Testis (tissue), 3 donors: Measurements from ENCODE around the gene B3GALT2. TPM values are rescaled to one million over a fixed set of nuclear protein-coding genes. Genes with fewer than 3 reads are reported as not detected.

Experiments used
- DNase-seq: peaks from one replicate; pipeline ENCODE4 v3.0.0-alpha.2; 2019
- H3K27ac ChIP-seq, 2 donors: fragments of 200-600 bp; sonication (generic); one replicate each; pipeline ENCODE4 v1.5.1; 2019
- H3K27me3 ChIP-seq: fragments of 200-600 bp; sonication (generic); one replicate; pipeline ENCODE4 v1.5.1; 2019
- H3K36me3 ChIP-seq: fragments of 200-600 bp; sonication (generic); one replicate; pipeline ENCODE4 v1.5.1; 2017; ENCODE audit warnings: low read depth; ENCODE audit errors: missing control alignments
- H3K4me1 ChIP-seq: fragments of 200-600 bp; sonication (generic); one replicate; pipeline ENCODE4 v1.5.1; 2019
- H3K4me3 ChIP-seq, 2 donors: fragments of 200-600 bp; sonication (generic); one replicate each; pipeline ENCODE4 v1.5.1; 2017 to 2019
- H3K9me3 ChIP-seq: fragments of 200-600 bp; sonication (generic); one replicate; pipeline ENCODE4 v1.5.1; 2017
- CTCF ChIP-seq, 3 experiments: fragments of 450-650 bp in 2 of 3; fragments of 200-600 bp in 1 of 3; sonication (generic) in 1 of 3; IDR thresholded peaks; one replicate each; pipeline ENCODE4 v1.5.1; 2016 to 2019; ENCODE audit warnings: antibody characterized with exemption in 3 of 3, mild to moderate bottlenecking in 2 of 3, moderate library complexity in 1 of 3
- POLR2A ChIP-seq: fragments of 450-650 bp; IDR thresholded peaks from one replicate; pipeline ENCODE4 v1.6.1; 2017; ENCODE audit warnings: antibody characterized with exemption, mild to moderate bottlenecking, moderate library complexity
- WGBS, 2 donors: methylation state at CpG; one replicate each; pipeline ENCODE4 v1.1.5; 2018; 5-methylcytosine and 5-hydroxymethylcytosine counted together
- intact Hi-C: fragments of 100-400 bp; cut with DNase I; formaldehyde crosslinking; loops from one replicate; pipeline ENCODE4 v1.15.1; 2023; ENCODE audit warnings: low total_unique reads
- polyA plus RNA-seq: library from polyadenylated mRNA; stranded (reverse); fragments of 350-450 nt; fragmentation: Illumina TruSeq; extraction: RNeasy Lipid Tissue Mini Kit (QIAGEN cat#74804); gene quantifications from one replicate; pipeline ENCODE4 v1.2.3, GENCODE V29; 2014; ENCODE audit warnings: low read depth, low replicate concordance; ENCODE audit not compliant: insufficient read depth
- total RNA-seq, 2 donors: library from RNA; depleted of rRNA; stranded (reverse); fragments of >200 nt; gene quantifications; one replicate each; pipeline ENCODE4 v1.2.3, GENCODE V29; 2016

Gene B3GALT2
- total and polyA plus RNA-seq, 3 donors from 2014 or later = 0.80 to 2.5 (median 1.1) TPM

GRCh38 chr1:193222056-193222615 lies 35.7 kb upstream of the B3GALT2 start:
- H3K9me3 ChIP-seq = no peaks in the 10 kb centered on the region
- no peaks in the 10 kb centered on the region for H3K27me3 ChIP-seq
- no peaks in the 10 kb centered on the region for H3K36me3 ChIP-seq
- no peaks in the 10 kb centered on the region for H3K4me1 ChIP-seq
- 81 to 89% methylated on average over 8 of the region's 8 CpGs for WGBS, 2 donors
- TF ChIP-seq CTCF (IDR thresholded peaks at IDR 0.05) = no peak
- intact Hi-C loops = no loop called here
- no peak overlapping the region for H3K4me3 ChIP-seq
- no peak overlapping the region for H3K27ac ChIP-seq
- no peak for DNase-seq

- TF ChIP-seq POLR2A = no peak
- no peak for TF ChIP-seq CTCF (IDR thresholded peaks at IDR 0.05)
- intact Hi-C loops = no loop called here
- no peaks in the 10 kb centered on the region for H3K36me3 ChIP-seq
- no peak overlapping the region for H3K4me3 ChIP-seq
- no peaks in the 10 kb centered on the region for H3K4me1 ChIP-seq
- no peaks in the 10 kb centered on the region for H3K27me3 ChIP-seq
- DNase-seq = no peak
- no peak overlapping the region for H3K27ac ChIP-seq
- H3K9me3 ChIP-seq = no peaks in the 10 kb centered on the region
Measured at GRCh38 chr1:193221651-193222050, 35.2 kb upstream of the B3GALT2 start.

- no peak for TF ChIP-seq CTCF (IDR thresholded peaks at IDR 0.05)
- TF ChIP-seq POLR2A = no peak
- no peaks in the 10 kb centered on the region for H3K27me3 ChIP-seq
- no peak overlapping the region for H3K27ac ChIP-seq
Measured at GRCh38 chr1:193219391-193219790, 33.0 kb upstream of the B3GALT2 start.

GRCh38 chr1:193216920-193217319 lies 30.5 kb upstream of the B3GALT2 start:
- H3K4me1 ChIP-seq = no peaks in the 10 kb centered on the region
- DNase-seq = no peak
- intact Hi-C loops = no loop called here
- H3K27me3 ChIP-seq = no peaks in the 10 kb centered on the region
- 89 to 94% methylated on average over 6 to 8 of the region's 8 CpGs for WGBS, 2 donors
- H3K4me3 ChIP-seq = no peak overlapping the region
- H3K27ac ChIP-seq = no peak overlapping the region
- H3K9me3 ChIP-seq = no peaks in the 10 kb centered on the region
- no peaks in the 10 kb centered on the region for H3K36me3 ChIP-seq
- TF ChIP-seq POLR2A (no peak), CTCF (IDR thresholded peaks at IDR 0.05) (no peak)

More at GRCh38 chr1:193219391-193219790, 33.0 kb upstream of the B3GALT2 start:
- intact Hi-C loops = no loop called here
- Histone ChIP-seq H3K36me3 (no peaks in the 10 kb centered on the region), H3K9me3 (no peaks in the 10 kb centered on the region), H3K4me1 (no peaks in the 10 kb centered on the region), H3K4me3 (no peak overlapping the region)
- DNase-seq = no peak
- 91% methylated on average over 4 of the region's 4 CpGs for WGBS, 2 donors

GRCh38 chr1:193213998-193214397 lies 27.6 kb upstream of the B3GALT2 start:
- no peak for DNase-seq
- Histone ChIP-seq H3K4me3 (no peak overlapping the region), H3K36me3 (no peaks in the 10 kb centered on the region), H3K27me3 (no peaks in the 10 kb centered on the region), H3K27ac (no peak overlapping the region), H3K4me1 (no peaks in the 10 kb centered on the region), H3K9me3 (no peaks in the 10 kb centered on the region)
- intact Hi-C loops = no loop called here
- TF ChIP-seq POLR2A (no peak), CTCF (IDR thresholded peaks at IDR 0.05) (no peak)
- WGBS, 2 donors = 92 to 95% methylated on average over 4 of the region's 4 CpGs
